ENCODE results near the gene ADAM15. TPM values are rescaled to one million over a fixed set of nuclear protein-coding genes. Genes with fewer than 3 reads are reported as not detected.

The ADAM15 gene
- total RNA-seq, 2 donors from 2014 or later, result 30.3 to 33.8 TPM

DNA sequence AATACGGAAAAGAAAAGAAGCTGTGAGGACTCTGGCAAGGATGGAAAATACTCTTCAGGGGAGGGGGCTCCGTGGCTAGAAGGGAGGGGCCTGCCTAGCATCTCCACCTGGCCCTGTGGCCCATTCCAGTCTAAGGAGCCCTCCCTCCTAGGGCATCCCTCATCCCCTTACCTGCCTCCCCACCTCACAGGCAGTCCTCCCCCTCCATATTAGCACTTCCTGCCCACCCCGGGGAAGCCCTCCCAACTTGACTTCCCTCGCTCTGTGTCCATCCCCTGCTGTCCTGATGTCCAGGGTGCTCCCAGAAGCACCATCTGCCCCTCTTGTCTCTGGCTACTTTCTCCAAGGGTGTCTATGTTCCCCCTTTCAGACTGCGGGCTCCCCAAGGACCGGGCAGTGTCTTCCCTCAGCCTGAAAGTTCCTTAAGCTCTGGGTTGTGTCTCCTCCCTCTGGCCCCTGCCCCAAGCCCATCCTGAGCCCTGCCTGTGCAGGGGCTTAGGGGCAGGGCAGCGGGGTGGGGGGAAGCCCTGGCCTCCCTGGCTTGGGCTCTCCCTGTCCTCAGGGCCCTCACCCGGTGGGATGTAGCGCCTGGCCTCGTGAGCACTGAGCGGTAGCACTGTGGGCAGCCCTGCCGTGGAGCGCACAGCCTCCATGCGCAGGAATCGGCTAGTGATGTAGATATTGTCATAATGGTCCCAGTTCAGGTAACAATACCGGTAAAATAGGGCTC, 21.4 kb upstream of the ADAM15 start:
- DNase-seq, result no peak
- Mint-ChIP-seq H3K4me3 (no peak overlapping the region), H3K27ac (no peak overlapping the region), H3K4me1 (peaks cover under 1% of the 10 kb centered on the region), H3K27me3 (no peaks in the 10 kb centered on the region), H3K36me3 (ENCODE audit: low read depth) (no peaks in the 10 kb centered on the region)
- no peaks in the 10 kb centered on the region for H3K9me3 ChIP-seq (ENCODE audit: control insufficient read depth, low read length, poor library complexity, severe bottlenecking)
- no peak for ATAC-seq

DNA sequence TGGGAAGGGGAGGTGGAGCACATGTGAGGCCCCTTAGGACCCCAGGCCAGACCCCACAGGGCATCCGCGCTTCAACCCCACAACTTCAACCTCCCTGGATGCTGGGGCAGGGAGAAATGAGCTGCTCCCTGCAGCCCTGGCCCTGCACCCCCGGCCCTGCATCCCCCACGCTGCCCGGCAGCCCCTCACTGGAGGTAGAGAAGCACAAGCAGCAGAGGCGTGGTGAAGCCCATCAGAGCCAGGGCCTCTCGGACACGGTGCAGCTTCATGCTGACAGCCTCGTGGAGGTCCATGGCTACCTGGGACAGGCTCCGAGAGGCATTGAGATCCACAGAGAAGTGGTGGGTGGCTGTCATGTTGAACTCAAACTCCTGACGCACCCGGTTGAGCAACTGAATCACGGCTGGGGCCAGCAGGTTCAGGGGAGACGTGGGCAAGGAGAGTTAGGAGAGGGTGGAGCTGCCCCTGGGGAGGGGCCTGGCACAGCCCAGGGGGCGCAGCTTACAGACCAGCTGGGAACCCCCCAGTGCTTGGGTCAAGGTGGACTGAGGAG, 20.8 kb upstream of the ADAM15 start:
- Mint-ChIP-seq H3K27me3 (no peaks in the 10 kb centered on the region), H3K4me3 (no peak overlapping the region), H3K27ac (no peak overlapping the region), H3K4me1 (peaks cover 4% of the 10 kb centered on the region), H3K36me3 (ENCODE audit: low read depth) (no peaks in the 10 kb centered on the region)
- DNase-seq, result no peak
- no peak for ATAC-seq
- no peaks in the 10 kb centered on the region for H3K9me3 ChIP-seq (ENCODE audit: control insufficient read depth, low read length, poor library complexity, severe bottlenecking)

DNA sequence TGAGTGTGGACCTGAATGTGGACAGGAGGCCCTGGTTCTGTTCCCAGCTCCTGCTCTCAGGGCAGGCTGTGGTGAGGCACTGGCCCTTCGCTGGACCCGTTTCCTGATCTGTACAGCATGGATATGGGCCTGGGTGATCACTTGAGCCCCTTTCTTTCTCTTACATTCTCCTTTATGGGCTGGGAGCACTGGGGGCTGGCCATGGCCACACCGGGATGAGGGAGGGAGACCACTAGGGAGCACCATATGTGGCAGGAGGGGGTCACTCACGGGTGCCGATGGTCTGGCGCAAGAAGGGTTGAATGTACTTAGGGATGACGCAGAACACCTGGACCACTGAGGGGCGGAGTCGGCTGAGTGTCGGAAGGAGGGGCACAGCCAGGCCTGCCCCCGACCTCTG, 20.2 kb upstream of the ADAM15 start:
- no peak overlapping the region for H3K27ac Mint-ChIP-seq
- H3K4me1 Mint-ChIP-seq, result peaks cover 4% of the 10 kb centered on the region
- DNase-seq (no peak), ATAC-seq (no peak)
- no peaks in the 10 kb centered on the region for H3K27me3 Mint-ChIP-seq
- no peaks in the 10 kb centered on the region for H3K9me3 ChIP-seq (ENCODE audit: control insufficient read depth, low read length, poor library complexity, severe bottlenecking)
- no peaks in the 10 kb centered on the region for H3K36me3 Mint-ChIP-seq (ENCODE audit: low read depth)
- no peak overlapping the region for H3K4me3 Mint-ChIP-seq

DNA sequence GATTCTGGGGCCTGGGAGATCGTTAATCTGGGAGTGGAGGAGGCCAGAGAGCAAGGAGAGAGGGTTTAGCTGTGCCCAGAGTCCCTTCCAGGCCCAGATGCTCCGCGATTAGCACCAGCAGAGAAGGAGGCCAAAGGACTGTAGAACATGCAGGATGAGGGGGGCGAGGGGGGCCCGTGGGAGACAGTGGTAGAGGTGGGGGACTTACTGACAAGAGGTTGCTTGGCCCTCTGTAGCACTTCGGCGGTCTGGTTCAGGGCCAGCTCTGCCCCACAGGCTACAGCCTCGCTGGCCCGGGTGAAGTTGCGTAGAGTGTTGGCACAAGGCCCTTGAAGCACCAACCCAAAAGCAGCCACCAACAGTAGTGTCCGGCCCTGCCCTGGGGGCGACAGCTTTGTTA, 18.2 kb upstream of the ADAM15 start:
- peaks cover 4% of the 10 kb centered on the region for H3K4me1 Mint-ChIP-seq

DNA sequence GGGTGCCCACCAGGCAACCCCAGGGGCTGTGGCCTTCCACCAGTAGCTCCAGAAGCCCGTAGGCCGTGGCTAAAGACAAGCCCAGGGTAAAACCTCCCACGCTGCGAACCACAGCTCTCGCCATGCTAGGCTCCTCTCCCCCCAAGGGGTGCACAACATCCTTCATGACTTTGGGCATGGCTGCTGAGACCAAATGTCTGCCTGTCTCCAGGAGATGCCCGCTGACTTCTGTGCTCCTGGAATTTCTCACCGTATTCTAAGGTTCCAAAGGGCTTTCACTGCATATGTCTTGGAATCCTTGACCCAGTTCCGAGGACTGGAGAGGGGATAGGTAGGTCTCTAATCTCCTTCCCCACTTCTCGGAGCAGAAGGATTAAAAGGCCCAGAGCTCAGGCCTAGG, 17.6 kb upstream of the ADAM15 start, which contains the start of the genes DCST1 and DCST2:
DCST1 (plus strand) TSS at position 301 of the 400 bp plus-strand sequence. CDS start 213 bp downstream, outside the sequence.
DCST2 (minus strand) TSS at position 258 of the 400 bp plus-strand sequence; CDS start at position 178, 80 bp downstream.
- peaks cover 4% of the 10 kb centered on the region for H3K27me3 Mint-ChIP-seq
- ATAC-seq, result no peak
- no peak within 1 kb of the TSS for H3K27ac Mint-ChIP-seq
- H3K4me1 Mint-ChIP-seq, result peaks cover 4% of the 10 kb centered on the region
- H3K9me3 ChIP-seq (ENCODE audit: control insufficient read depth, low read length, poor library complexity, severe bottlenecking), result no peaks in the 10 kb centered on the region
- no peak within 1 kb of the TSS for H3K4me3 Mint-ChIP-seq
- DNase-seq, result no peak
- H3K36me3 Mint-ChIP-seq (ENCODE audit: low read depth), result no peaks in the 10 kb centered on the region

More for the DNA sequence above, 18.2 kb upstream of the ADAM15 start:
- H3K27me3 Mint-ChIP-seq, result peaks cover 2% of the 10 kb centered on the region
- DNase-seq, result no peak
- no peak overlapping the region for H3K4me3 Mint-ChIP-seq
- H3K9me3 ChIP-seq (ENCODE audit: control insufficient read depth, low read length, poor library complexity, severe bottlenecking), result no peaks in the 10 kb centered on the region
- ATAC-seq, result no peak
- H3K36me3 Mint-ChIP-seq (ENCODE audit: low read depth), result no peaks in the 10 kb centered on the region
- H3K27ac Mint-ChIP-seq, result no peak overlapping the region

DNA sequence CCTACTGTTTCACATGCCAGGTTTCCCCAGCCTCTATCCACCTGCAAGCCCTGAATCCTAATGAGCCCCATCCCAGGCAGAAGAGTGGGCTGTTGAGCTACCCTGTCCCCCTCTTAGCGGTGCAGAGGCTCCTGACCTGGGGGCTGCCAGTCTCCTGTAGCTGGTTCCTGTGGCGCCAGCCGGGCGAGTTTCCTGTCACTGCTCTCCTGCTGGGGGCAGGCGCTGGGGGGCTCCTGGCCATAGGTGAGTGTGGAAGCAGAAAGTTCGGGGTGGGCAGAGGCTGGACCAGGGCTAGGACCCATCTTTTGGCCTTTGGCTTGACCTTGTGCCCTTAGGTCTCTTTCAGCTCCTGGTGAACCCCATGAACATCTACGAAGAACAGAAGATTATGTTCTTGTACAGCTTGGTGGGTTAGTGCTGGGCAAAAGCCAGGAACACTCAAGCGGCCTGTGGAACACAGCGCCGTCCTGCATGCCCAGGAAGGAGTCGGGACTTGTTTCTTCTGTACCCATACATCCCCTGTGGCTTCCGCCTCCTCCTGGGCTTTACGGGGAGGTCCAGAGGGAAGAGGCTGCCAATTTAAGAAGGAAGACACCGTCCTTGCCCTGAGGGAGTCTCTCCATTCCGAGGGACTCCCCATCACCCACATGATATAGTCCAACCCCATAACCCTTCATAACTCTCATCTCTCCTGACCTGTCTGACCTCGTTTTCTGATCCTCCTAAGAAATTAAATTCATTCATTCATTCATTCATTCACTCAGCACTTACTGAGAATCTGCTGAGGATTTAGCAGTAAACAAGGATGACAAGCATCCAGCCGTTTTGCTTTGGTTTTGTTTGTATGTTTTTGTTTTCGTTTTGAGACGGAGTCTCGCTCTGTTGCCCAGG, 16.6 kb upstream of the ADAM15 start:
- Mint-ChIP-seq H3K27ac (no peak overlapping the region), H3K27me3 (peaks cover 4% of the 10 kb centered on the region), H3K36me3 (ENCODE audit: low read depth) (no peaks in the 10 kb centered on the region), H3K4me1 (peaks cover 6% of the 10 kb centered on the region), H3K4me3 (no peak overlapping the region)
- DNase-seq (no peak), ATAC-seq (no peak)
- no peaks in the 10 kb centered on the region for H3K9me3 ChIP-seq (ENCODE audit: control insufficient read depth, low read length, poor library complexity, severe bottlenecking)

DNA sequence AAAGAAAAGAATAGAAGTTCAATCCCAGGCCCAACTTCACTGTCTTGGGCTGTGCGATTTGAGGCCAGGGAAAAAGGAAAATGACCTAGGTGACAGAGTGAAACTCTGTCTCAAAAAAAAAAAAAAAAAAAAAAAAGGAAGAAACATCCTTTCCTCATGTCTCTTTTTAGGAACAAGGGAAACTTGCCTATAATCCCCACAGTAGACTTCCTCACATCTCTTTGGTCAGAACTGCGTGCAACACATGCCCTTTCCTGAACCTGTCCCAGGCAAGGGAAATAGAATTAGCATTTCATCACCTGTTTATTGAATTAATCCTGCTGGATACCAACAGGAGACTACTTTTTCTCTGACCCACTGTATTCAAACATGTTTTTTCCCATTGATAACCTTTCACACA, 15.2 kb upstream of the ADAM15 start:
- Mint-ChIP-seq H3K4me1 (peaks cover 6% of the 10 kb centered on the region), H3K4me3 (no peak overlapping the region), H3K27me3 (peaks cover 4% of the 10 kb centered on the region), H3K36me3 (ENCODE audit: low read depth) (no peaks in the 10 kb centered on the region), H3K27ac (no peak overlapping the region)
- no peak for DNase-seq
- H3K9me3 ChIP-seq (ENCODE audit: control insufficient read depth, low read length, poor library complexity, severe bottlenecking), result no peaks in the 10 kb centered on the region
- ATAC-seq, result no peak

DNA sequence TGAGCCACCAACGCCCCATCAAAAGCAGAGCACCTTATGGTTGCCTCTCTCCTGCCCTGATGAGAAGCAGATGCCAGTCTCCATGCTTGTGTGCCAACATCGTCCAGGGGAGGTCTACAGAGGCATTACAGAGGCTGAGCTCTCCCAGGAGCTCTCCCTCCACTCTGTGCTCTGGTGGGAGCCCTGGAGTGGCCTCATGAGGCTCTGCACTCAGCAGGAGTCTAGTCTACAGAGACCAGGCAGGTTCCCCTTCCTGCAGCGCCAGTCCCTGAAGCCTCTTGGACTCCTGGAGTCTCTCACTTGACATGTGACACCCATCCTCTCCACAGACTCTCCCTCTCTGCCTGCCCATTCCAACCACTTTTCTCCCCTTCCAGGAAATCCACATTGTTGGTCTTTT, 14.1 kb upstream of the ADAM15 start:
- DNase-seq (no peak), ATAC-seq (no peak)
- H3K27me3 Mint-ChIP-seq, result peaks cover 4% of the 10 kb centered on the region
- H3K9me3 ChIP-seq (ENCODE audit: control insufficient read depth, low read length, poor library complexity, severe bottlenecking), result no peaks in the 10 kb centered on the region
- H3K4me1 Mint-ChIP-seq, result peaks cover 6% of the 10 kb centered on the region
- no peak overlapping the region for H3K27ac Mint-ChIP-seq
- no peaks in the 10 kb centered on the region for H3K36me3 Mint-ChIP-seq (ENCODE audit: low read depth)
- no peak overlapping the region for H3K4me3 Mint-ChIP-seq

DNA sequence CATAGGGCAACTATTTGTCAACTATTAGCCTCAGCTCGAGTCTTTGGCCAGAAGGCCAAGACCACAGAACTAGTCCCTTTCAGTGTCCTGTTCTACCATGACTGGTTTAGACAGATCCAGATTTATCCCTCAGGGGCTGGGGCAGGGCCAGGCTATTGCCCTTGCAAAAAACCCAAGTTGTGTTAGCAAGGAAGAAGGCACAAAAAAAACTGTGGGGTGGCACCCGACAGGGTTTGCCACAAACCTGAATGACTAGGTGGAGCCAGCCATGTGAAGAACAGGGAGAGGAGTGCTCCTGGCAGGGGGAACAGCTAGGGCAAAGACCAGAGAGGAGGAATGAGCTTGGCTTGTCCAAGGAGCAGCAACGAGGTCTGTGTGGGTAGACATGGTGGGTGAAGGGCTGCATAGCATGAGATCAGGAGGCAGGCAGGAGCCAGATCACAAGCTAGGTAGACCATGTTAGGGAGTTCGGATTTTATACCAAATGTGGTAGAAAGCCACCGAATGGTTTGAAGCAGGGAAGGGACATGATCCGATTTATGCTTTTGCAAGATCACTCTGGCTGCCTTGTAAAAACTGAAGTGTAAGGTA, 13.2 kb upstream of the ADAM15 start:
- peaks cover 6% of the 10 kb centered on the region for H3K4me1 Mint-ChIP-seq
- no peak overlapping the region for H3K4me3 Mint-ChIP-seq
- H3K9me3 ChIP-seq (ENCODE audit: control insufficient read depth, low read length, poor library complexity, severe bottlenecking), result no peaks in the 10 kb centered on the region
- peaks cover 4% of the 10 kb centered on the region for H3K27me3 Mint-ChIP-seq
- ATAC-seq, result no peak
- no peak for DNase-seq
- no peaks in the 10 kb centered on the region for H3K36me3 Mint-ChIP-seq (ENCODE audit: low read depth)
- no peak overlapping the region for H3K27ac Mint-ChIP-seq

DNA sequence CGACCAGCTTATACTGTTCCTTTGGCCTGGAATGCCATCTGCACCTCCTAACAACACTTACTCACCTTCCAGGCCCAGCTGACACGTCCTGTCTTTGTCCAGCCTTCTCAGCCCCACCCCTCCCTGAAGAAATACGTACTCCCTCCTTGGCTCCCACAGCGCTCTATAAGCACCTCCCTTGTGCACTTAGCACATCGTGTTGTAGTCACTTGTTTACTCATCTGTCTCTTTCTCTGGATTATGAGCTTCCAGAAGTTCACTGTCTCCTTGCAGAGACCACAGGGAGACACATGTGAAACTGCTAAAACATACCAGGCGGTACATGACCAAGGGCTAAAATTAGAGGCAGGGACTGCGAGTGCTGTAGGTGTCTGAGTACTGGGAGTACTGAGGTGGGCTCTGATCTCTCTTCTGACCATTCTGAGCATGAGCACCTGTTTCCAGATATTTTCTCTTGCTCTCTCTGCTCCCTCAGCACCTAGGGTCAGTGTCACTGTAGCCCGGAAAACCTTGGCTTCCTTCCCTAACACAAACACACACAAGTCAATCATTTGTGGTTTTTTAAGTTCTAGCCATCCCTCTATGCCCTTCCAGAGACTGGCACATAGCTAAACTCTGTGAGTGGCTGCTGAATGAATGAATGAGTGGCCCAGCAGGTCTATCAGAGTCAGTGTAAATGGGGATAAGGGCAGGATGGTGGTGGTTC, 12.4 kb upstream of the ADAM15 start:
- no peak overlapping the region for H3K4me3 Mint-ChIP-seq
- H3K27me3 Mint-ChIP-seq, result peaks cover 4% of the 10 kb centered on the region
- DNase-seq, result no peak
- H3K36me3 Mint-ChIP-seq (ENCODE audit: low read depth), result no peaks in the 10 kb centered on the region
- H3K27ac Mint-ChIP-seq, result peak overlapping the region; percentile 45
- no peak for ATAC-seq
- H3K4me1 Mint-ChIP-seq, result peaks cover 6% of the 10 kb centered on the region
- no peaks in the 10 kb centered on the region for H3K9me3 ChIP-seq (ENCODE audit: control insufficient read depth, low read length, poor library complexity, severe bottlenecking)

DNA sequence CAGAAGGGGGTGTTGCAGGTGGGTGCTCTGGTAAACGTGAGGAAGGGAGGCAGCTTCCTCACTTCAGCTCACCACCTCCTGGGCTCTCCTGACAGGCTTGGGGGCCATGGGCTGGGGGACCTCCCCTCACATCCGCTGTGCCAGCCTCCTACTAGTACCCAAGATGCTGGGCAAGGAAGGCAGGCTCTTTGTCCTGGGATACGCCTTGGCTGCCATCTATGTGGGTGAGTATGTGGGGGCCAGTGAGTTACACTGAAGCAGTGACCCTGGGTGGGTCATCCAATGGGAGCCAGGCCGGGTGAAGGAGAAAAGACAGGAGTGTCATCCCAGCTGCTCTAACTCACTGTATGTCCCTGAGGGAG, 11.8 kb upstream of the ADAM15 start:
- no peak overlapping the region for H3K4me3 Mint-ChIP-seq
- DNase-seq (no peak), ATAC-seq (no peak)
- peaks cover 6% of the 10 kb centered on the region for H3K4me1 Mint-ChIP-seq
- H3K27ac Mint-ChIP-seq, result no peak overlapping the region
- peaks cover 4% of the 10 kb centered on the region for H3K27me3 Mint-ChIP-seq
- no peaks in the 10 kb centered on the region for H3K36me3 Mint-ChIP-seq (ENCODE audit: low read depth)
- H3K9me3 ChIP-seq (ENCODE audit: control insufficient read depth, low read length, poor library complexity, severe bottlenecking), result no peaks in the 10 kb centered on the region

DNA sequence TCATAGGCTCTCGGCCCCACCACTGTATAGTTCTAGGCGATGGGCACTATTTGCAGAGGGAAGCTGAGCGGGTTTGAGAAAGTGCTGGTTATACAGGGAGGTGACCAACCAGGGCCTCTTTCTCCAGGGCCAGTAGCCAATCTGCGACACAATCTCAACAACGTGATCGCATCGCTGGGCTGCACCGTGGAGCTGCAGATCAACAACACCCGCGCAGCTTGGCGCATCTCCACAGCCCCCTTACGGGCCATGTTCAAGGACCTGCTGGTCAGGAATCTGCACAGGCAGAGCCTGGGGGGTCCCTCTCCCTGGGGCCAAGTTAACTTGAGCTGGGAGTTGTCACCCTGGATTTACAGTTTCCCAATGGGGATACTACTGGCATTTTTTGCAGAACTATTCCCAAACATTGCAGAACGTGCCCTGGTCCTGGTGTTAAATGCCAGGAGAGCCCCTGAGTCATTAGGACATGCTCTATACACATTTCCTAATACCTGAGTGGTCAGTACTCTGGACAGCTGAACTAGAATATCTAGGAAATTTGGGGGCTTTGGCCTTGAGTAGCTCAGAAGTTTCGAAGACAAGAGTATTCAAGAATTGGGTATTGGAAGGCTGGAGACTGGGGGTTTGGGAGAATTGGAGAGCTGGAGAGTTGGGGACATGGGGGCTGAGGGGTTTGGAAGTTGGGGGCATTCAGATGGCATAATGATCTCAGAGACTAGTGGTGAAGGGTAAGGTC, 10.6 kb upstream of the ADAM15 start:
- Mint-ChIP-seq H3K4me1 (peaks cover 10% of the 10 kb centered on the region), H3K27ac (no peak overlapping the region), H3K36me3 (ENCODE audit: low read depth) (no peaks in the 10 kb centered on the region), H3K4me3 (no peak overlapping the region), H3K27me3 (peaks cover 4% of the 10 kb centered on the region)
- ATAC-seq, result no peak
- no peaks in the 10 kb centered on the region for H3K9me3 ChIP-seq (ENCODE audit: control insufficient read depth, low read length, poor library complexity, severe bottlenecking)
- no peak for DNase-seq

All from T-helper 17 cell (primary cell).